Naive thymus-derived CD8-positive, alpha-beta T cell (primary cell): ENCODE measurements around the gene ERGIC3. TPM values are rescaled to one million over a fixed set of nuclear protein-coding genes. Genes with fewer than 3 reads are reported as not detected.

Source experiments
- ATAC-seq, 2 donors: fragments of 150-1000 bp; cut with Tn5 transposase in 1 of 2; sonication (Bioruptor Pico), chemical (Tn5 transposase) in 1 of 2; 1 replicate in 1 of 2; 2 replicates in 1 of 2; pipeline ENCODE4 v1.10.0; 2021; ENCODE audit warnings: mild to moderate bottlenecking in 2 of 2, moderate library complexity in 2 of 2
- POLR2A ChIA-PET: fragments of 350-600 bp; sonication (Branson Sonifier 250); formaldehyde crosslinking; loops from one replicate; lab custom pipeline; 2021; ENCODE audit warnings: antibody characterized with exemption; lab: Charles Lee
- DNase-seq, 10 donors: peaks; one replicate each; pipeline versions ENCODE4 v3.0.0 to v3.0.0-alpha.2; 2020 to 2022
- H3K27ac Mint-ChIP-seq, 10 donors: one replicate each; pipeline ENCODE4 v1.8.0; 2020 to 2022; ENCODE audit warnings: mild to moderate bottlenecking in 10 of 10, mixed read lengths in 10 of 10, moderate library complexity in 4 of 10, inconsistent platforms in 1 of 10
- H3K27me3 Mint-ChIP-seq, 5 donors: one replicate each; pipeline ENCODE4 v1.8.0; 2021 to 2022; ENCODE audit warnings: mixed read lengths in 5 of 5
- H3K36me3 Mint-ChIP-seq, 3 donors: one replicate each; pipeline ENCODE4 v1.8.0; 2020 to 2022; ENCODE audit warnings: mixed read lengths in 3 of 3, mild to moderate bottlenecking in 2 of 3, inconsistent platforms in 1 of 3
- H3K4me1 Mint-ChIP-seq, 4 donors: one replicate each; pipeline ENCODE4 v1.8.0; 2021 to 2022; ENCODE audit warnings: mixed read lengths in 4 of 4
- H3K4me3 Mint-ChIP-seq, 10 donors: one replicate each; pipeline ENCODE4 v1.8.0; 2020 to 2022; ENCODE audit warnings: mild to moderate bottlenecking in 10 of 10, mixed read lengths in 10 of 10, moderate library complexity in 6 of 10, inconsistent platforms in 1 of 10
- H3K9me3 Mint-ChIP-seq, 9 donors: one replicate each; pipeline ENCODE4 v1.8.0; 2020 to 2022; ENCODE audit warnings: mixed read lengths in 9 of 9, mild to moderate bottlenecking in 3 of 9, inconsistent platforms in 1 of 9, moderate library complexity in 1 of 9
- polyA plus RNA-seq, 3 donors: library from polyadenylated mRNA; unstranded; fragments of 300-500 nt; fragmentation: Illumina TruSeq; gene quantifications; one replicate each; pipeline ENCODE4 v1.2.3, GENCODE V29; 2021
- total RNA-seq, 8 experiments: library from RNA in 2 of 8; stranded (reverse) in 2 of 8; gene quantifications; one replicate each; pipeline ENCODE4 v1.2.3 and lab custom pipeline; 2021 to 2026

Gene ERGIC3
- total and polyA plus RNA-seq, 5 experiments from 2014 or later: 129 to 150 (median 149) TPM

- no peak for ATAC-seq
- no peak overlapping the region for H3K4me3 Mint-ChIP-seq
- POLR2A ChIA-PET: no interaction called here
- peaks cover 0 to 1% (median 0%) of the 10 kb centered on the region in 5 donors for H3K27me3 Mint-ChIP-seq
- H3K36me3 Mint-ChIP-seq: peaks cover 0 to 5% (median 4%) of the 10 kb centered on the region in 3 donors
- DNase-seq: no peak
- peaks cover 0 to 18% (median 5%) of the 10 kb centered on the region in 9 donors for H3K9me3 Mint-ChIP-seq
- H3K4me1 Mint-ChIP-seq: peaks cover 0 to 2% (median 0%) of the 10 kb centered on the region in 4 donors
- H3K27ac Mint-ChIP-seq: no peak overlapping the region
Observed at GRCh38 chr20:35568645-35569044, 26.8 kb downstream of the ERGIC3 start.

- Mint-ChIP-seq H3K36me3 (peaks cover 0 to 7% (median 5%) of the 10 kb centered on the region in 3 donors), H3K4me3 (no peak overlapping the region), H3K9me3 (peaks cover 0 to 27% (median 11%) of the 10 kb centered on the region in 9 donors), H3K27ac (peak overlapping the region in 1 of 10 donors; percentile 25), H3K27me3 (peaks cover 0 to 1% (median 0%) of the 10 kb centered on the region in 5 donors), H3K4me1 (no peaks in the 10 kb centered on the region)
- POLR2A ChIA-PET: interaction anchor here (0.5 to 0.6 kb wide), 2 partner anchors 268 to 1785 kb away, joined by 4 to 8 read pairs; no protein-coding TSS in a partner anchor
- DNase-seq (no peak), ATAC-seq (no peak)
Observed at GRCh38 chr20:35571555-35571954, 29.7 kb downstream of the ERGIC3 start.

- peaks cover 0 to 1% (median 0%) of the 10 kb centered on the region in 5 donors for H3K27me3 Mint-ChIP-seq
- POLR2A ChIA-PET: no interaction called here
- H3K27ac Mint-ChIP-seq: no peak overlapping the region
- H3K4me3 Mint-ChIP-seq: no peak overlapping the region
- H3K4me1 Mint-ChIP-seq: no peaks in the 10 kb centered on the region
- ATAC-seq (no peak), DNase-seq (no peak)
- peaks cover 0 to 27% (median 11%) of the 10 kb centered on the region in 9 donors for H3K9me3 Mint-ChIP-seq
- peaks cover 0 to 7% (median 5%) of the 10 kb centered on the region in 3 donors for H3K36me3 Mint-ChIP-seq
Observed at GRCh38 chr20:35572838-35573237, 31.0 kb downstream of the ERGIC3 start.

- Mint-ChIP-seq H3K27me3 (no peaks in the 10 kb centered on the region), H3K27ac (no peak overlapping the region), H3K36me3 (peaks cover 0 to 7% (median 5%) of the 10 kb centered on the region in 3 donors), H3K4me1 (no peaks in the 10 kb centered on the region), H3K4me3 (no peak overlapping the region), H3K9me3 (peaks cover 0 to 31% (median 11%) of the 10 kb centered on the region in 9 donors)
- ATAC-seq (no peak), DNase-seq (no peak)
- POLR2A ChIA-PET: no interaction called here
Observed at GRCh38 chr20:35575958-35576357, 34.1 kb downstream of the ERGIC3 start.

GRCh38 chr20:35576816-35577215 lies 34.9 kb downstream of the ERGIC3 start:
- no peak overlapping the region for H3K27ac Mint-ChIP-seq
- peaks cover 3 to 30% (median 12%) of the 10 kb centered on the region in 9 donors for H3K9me3 Mint-ChIP-seq
- H3K4me3 Mint-ChIP-seq: no peak overlapping the region
- ATAC-seq (no peak), DNase-seq (no peak)
- H3K36me3 Mint-ChIP-seq: peaks cover 0 to 7% (median 5%) of the 10 kb centered on the region in 3 donors
- H3K4me1 Mint-ChIP-seq: no peaks in the 10 kb centered on the region
- POLR2A ChIA-PET: no interaction called here
- no peaks in the 10 kb centered on the region for H3K27me3 Mint-ChIP-seq

GRCh38 chr20:35578469-35578868 lies 36.6 kb downstream of the ERGIC3 start:
- Mint-ChIP-seq H3K27ac (no peak overlapping the region), H3K4me1 (no peaks in the 10 kb centered on the region), H3K36me3 (peaks cover 0 to 3% (median 0%) of the 10 kb centered on the region in 3 donors), H3K9me3 (peaks cover 0 to 23% (median 11%) of the 10 kb centered on the region in 9 donors), H3K4me3 (no peak overlapping the region), H3K27me3 (no peaks in the 10 kb centered on the region)
- POLR2A ChIA-PET: no interaction called here
- ATAC-seq (no peak), DNase-seq (no peak)

GRCh38 chr20:35579196-35579595 lies 37.3 kb downstream of the ERGIC3 start:
- H3K27me3 Mint-ChIP-seq: no peaks in the 10 kb centered on the region
- no peak overlapping the region for H3K27ac Mint-ChIP-seq
- POLR2A ChIA-PET: no interaction called here
- no peaks in the 10 kb centered on the region for H3K4me1 Mint-ChIP-seq
- no peaks in the 10 kb centered on the region for H3K36me3 Mint-ChIP-seq
- H3K4me3 Mint-ChIP-seq: no peak overlapping the region
- H3K9me3 Mint-ChIP-seq: peaks cover 0 to 21% (median 10%) of the 10 kb centered on the region in 9 donors
- DNase-seq: no peak
- no peak for ATAC-seq

GRCh38 chr20:35582131-35582530 lies 40.3 kb downstream of the ERGIC3 start:
- Mint-ChIP-seq H3K27ac (peak overlapping the region in 1 of 10 donors; percentile 73), H3K27me3 (peaks cover 0 to 2% (median 0%) of the 10 kb centered on the region in 5 donors), H3K4me1 (no peaks in the 10 kb centered on the region), H3K36me3 (no peaks in the 10 kb centered on the region), H3K9me3 (peaks cover 0 to 18% (median 10%) of the 10 kb centered on the region in 9 donors), H3K4me3 (no peak overlapping the region)
- no peak for DNase-seq
- no peak for ATAC-seq
- POLR2A ChIA-PET: no interaction called here

- peaks cover 0 to 2% (median 0%) of the 10 kb centered on the region in 5 donors for H3K27me3 Mint-ChIP-seq
- POLR2A ChIA-PET: no interaction called here
- H3K9me3 Mint-ChIP-seq: peaks cover 0 to 18% (median 10%) of the 10 kb centered on the region in 9 donors
- H3K4me1 Mint-ChIP-seq: no peaks in the 10 kb centered on the region
- DNase-seq (no peak), ATAC-seq (no peak)
- H3K36me3 Mint-ChIP-seq: no peaks in the 10 kb centered on the region
- H3K27ac Mint-ChIP-seq: peak overlapping the region in 2 of 10 donors; percentile 44 to 48
- H3K4me3 Mint-ChIP-seq: no peak overlapping the region
Observed at GRCh38 chr20:35582741-35583404, 41.0 kb downstream of the ERGIC3 start.

- POLR2A ChIA-PET: no interaction called here
- H3K4me3 Mint-ChIP-seq: no peak overlapping the region
- no peaks in the 10 kb centered on the region for H3K36me3 Mint-ChIP-seq
- peaks cover 0 to 2% (median 0%) of the 10 kb centered on the region in 5 donors for H3K27me3 Mint-ChIP-seq
- peaks cover 0 to 18% (median 10%) of the 10 kb centered on the region in 9 donors for H3K9me3 Mint-ChIP-seq
- no peaks in the 10 kb centered on the region for H3K4me1 Mint-ChIP-seq
- ATAC-seq (no peak), DNase-seq (no peak)
- peak overlapping the region in 1 of 10 donors; percentile 45 for H3K27ac Mint-ChIP-seq
Observed at GRCh38 chr20:35583636-35584560, 42.0 kb downstream of the ERGIC3 start.

GRCh38 chr20:35586751-35587425 lies 45.0 kb downstream of the ERGIC3 start:
- POLR2A ChIA-PET: no interaction called here
- H3K4me3 Mint-ChIP-seq: no peak overlapping the region
- no peak for ATAC-seq

GRCh38 chr20:35587436-35587835 lies 45.6 kb downstream of the ERGIC3 start:
- POLR2A ChIA-PET: no interaction called here
- Mint-ChIP-seq H3K27me3 (peaks cover 0 to 2% (median 0%) of the 10 kb centered on the region in 5 donors), H3K9me3 (peaks cover 0 to 7% (median 0%) of the 10 kb centered on the region in 9 donors), H3K4me1 (no peaks in the 10 kb centered on the region), H3K36me3 (no peaks in the 10 kb centered on the region), H3K27ac (no peak overlapping the region), H3K4me3 (no peak overlapping the region)
- DNase-seq: no peak
- ATAC-seq: no peak

More at GRCh38 chr20:35586751-35587425, 45.0 kb downstream of the ERGIC3 start:
- H3K27me3 Mint-ChIP-seq: peaks cover 0 to 2% (median 0%) of the 10 kb centered on the region in 5 donors
- no peak for DNase-seq
- H3K27ac Mint-ChIP-seq: no peak overlapping the region
- H3K4me1 Mint-ChIP-seq: no peaks in the 10 kb centered on the region
- H3K9me3 Mint-ChIP-seq: peaks cover 0 to 9% (median 2%) of the 10 kb centered on the region in 9 donors
- no peaks in the 10 kb centered on the region for H3K36me3 Mint-ChIP-seq
